HUDEP-2 (cell line): ENCODE data around the gene TEAD3.

ENCODE experiments used
- DNase-seq, 76 experiments: peaks; one replicate each; lab custom pipeline; 2025; ENCODE audit not compliant: unreplicated experiment in 76 of 76; lab: John Stamatoyannopoulos, UW

The TEAD3 gene

DNA sequence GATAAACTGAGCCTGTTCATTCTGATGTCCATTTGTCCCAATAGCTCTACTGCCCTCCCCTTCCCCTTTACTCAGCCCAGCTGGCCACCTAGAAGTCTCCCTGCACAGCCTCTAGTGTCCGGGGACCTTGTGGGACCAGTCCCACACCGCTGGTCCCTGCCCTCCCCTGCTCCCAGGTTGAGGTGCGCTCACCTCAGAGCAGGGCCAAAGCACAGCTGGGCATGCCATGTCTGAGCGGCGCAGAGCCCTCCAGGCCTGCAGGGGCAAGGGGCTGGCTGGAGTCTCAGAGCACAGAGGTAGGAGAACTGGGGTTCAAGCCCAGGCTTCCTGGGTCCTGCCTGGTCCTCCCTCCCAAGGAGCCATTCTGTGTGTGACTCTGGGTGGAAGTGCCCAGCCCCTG, 69.4 kb downstream of the TEAD3 start:
- DNase-seq, result no peak

DNA sequence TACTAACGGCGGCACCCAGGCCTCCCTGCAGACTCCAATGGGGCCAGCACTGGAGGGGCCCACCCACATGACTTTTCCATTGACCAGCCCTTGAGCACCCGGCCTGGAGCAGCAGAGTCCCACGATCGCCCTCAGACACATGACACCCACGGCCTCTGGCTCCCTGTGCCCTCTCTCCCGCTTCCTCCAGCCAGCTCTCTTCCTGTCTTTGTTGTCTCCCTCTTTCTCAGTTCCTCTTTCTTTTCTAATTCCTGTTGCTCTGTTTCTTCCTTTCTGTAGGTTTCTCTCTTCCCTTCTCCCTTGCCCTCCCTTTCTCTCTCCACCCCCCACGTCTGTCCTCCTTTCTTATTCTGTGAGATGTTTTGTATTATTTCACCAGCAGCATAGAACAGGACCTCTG, 70.8 kb downstream of the TEAD3 start:
- DNase-seq, result no peak

DNA sequence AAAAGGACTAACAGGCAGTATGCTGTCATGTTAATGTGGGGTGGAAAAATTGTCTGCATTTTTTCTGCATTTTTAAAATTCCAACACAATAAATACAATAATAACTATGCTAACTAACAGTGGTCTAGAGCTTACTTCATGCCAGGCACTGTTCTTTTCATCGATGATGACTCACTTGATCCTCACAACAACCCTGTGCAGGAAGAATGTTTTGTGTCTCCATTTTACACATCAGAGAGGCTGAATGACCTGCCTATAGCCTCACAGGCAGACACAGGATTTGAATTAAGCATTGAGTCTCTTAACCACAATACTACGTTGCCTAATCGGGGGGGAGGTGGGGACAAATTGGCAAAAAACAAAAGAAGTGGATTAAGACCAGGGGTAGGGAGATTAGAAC, 71.6 kb downstream of the TEAD3 start:
- no peak for DNase-seq
